NOMO-1 (cell line): ENCODE results near the gene SLC37A2.
A peak's percentile ranks its signal among the peaks of the same experiment; 100 is the strongest.
"Not testable (repeated sequence)": the region's sequence is repeated elsewhere in the genome, so short reads cannot be mapped to it uniquely, and the experiment has no call there.

Source experiments
- DNase-seq, 2 experiments: peaks; one replicate each; lab custom pipeline; 2025; ENCODE audit not compliant: unreplicated experiment in 2 of 2; lab: John Stamatoyannopoulos, UW

SLC37A2 gene

DNA sequence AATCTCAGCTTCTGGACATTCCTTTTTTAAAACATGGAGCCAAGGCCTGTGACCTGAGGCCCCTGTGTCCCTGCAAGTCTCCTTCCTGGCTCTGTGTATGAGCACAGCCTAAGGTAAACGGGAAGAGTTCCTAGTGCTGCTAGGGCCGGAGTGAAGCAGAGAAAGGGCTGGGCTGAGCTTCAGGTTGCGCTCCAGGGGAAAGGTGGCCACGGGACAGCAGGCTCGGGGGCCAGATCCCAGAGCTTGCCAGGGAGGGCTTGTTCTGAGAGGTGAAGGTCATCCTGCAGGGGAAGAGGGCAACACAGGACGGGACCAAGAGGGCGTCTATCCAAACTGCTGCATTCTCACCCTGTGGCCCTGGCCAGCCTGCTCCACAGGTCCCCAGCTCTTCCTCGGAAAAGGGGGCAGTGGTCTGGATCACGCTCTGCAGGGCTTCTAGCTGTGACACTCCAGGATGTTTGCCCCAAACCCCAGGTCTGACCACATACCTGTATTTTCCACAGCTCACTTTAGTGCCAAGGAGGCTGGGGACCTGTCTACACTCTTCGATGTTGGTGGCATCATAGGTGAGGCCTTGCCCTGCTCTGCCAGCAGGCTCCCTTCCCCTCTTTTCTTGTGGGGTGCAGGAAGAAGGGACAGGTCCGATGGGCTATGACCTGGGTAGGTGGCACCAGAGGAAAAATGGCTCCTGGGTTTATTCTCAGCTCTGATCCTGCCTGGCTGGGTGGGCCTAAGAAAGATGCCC lies 20.4 kb downstream of the SLC37A2 start:
- DNase-seq: no peak

DNA sequence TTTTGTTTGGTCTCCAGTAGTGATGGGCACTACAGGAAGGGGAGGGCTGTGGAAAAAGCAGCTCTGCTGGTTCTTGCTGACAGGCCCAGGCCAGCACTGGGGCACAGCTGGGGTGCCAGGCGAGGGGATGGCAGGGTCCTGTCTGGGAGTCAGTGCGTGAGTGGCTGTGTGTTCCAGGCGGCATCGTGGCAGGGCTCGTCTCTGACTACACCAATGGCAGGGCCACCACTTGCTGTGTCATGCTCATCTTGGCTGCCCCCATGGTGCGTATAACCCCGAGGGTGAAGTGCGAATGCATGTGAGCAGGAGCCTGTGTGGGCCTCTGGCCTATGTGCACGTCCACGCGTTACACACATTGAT lies 20.9 kb downstream of the SLC37A2 start:
- DNase-seq: no peak

DNA sequence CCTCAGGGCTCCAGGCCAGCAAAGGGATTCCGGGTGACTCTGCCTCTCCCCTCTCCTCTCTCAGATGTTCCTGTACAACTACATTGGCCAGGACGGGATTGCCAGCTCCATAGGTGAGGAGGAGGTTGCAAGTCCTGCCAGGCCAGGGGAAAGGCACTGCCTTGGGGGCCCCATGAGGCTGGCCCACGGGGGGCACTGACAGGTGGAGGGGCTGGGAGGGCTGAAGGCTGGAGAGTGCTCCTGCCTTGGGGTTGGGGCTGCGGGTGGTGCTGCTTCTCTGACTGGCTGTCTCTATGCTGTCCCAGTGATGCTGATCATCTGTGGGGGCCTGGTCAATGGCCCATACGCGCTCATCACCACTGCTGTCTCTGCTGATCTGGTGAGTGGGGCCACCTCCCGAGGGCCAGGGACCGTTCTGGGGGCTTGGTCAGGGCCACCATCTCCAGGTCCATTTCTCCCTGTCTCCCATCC lies 21.7 kb downstream of the SLC37A2 start:
- DNase-seq: no peak

- no peak for DNase-seq
These were observed 22.4 kb downstream of the SLC37A2 start for GRCh38 chr11:125085301-125086081.

DNA sequence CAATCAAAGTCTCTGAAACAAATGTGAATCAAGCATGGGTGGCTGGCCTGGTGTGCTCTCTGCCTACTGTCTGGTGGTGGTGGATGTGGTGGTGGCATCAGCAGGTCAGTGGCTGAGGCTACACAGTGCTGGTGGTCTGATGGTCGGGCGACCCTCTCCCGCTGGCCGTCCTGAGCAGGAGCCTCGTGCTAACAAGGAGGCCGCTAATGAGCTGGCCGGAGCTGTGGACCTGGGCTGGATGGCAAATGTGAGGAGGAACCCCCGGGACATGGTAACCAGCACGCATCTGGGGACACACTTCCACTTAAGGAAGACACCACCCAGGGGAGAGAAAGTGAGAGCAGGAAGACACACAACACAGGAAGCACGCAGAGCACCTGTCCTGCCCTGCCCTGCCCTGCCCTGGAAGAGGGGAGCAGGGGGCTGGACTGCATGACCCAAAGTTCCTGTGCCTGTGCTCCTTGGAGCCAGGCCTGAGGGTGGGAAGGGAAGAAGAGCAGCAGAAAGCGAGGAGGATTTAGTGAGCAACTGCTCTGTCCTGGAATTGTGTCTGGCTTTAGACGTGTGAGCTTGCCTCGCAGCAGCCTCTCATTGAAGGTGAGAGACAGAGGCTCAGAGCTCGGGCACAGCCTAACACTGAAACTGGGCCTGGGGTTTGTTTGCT lies 23.7 kb downstream of the SLC37A2 start:
- DNase-seq: no peak

- no peak for DNase-seq
These were observed 25.0 kb downstream of the SLC37A2 start for GRCh38 chr11:125088123-125088522.

GRCh38 chr11:125088576-125089455 lies 25.7 kb downstream of the SLC37A2 start:
- no peak for DNase-seq

DNA sequence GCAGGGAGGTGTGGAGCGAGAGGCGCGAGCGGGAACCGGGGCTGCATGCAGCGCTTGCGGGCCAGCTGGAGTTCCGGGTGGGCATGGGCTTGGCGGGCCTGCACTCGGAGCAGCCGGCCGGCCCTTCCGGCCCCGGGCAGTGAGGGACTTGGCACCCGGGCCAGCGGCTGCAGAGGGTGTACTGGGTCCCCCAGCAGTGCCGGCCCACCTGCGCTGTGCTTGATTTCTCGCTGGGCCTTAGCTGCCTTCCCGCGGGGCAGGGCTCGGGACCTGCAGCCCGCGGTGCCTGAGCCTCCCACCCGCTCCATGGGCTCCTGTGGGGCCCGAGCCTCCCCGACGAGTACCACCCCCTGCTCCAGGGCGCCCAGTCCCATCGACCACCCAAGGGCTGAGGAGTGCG lies 26.4 kb downstream of the SLC37A2 start:
- not testable (repeated sequence) for DNase-seq

- DNase-seq: not testable (repeated sequence)
These were observed 27.0 kb downstream of the SLC37A2 start for GRCh38 chr11:125090151-125090550.

DNA sequence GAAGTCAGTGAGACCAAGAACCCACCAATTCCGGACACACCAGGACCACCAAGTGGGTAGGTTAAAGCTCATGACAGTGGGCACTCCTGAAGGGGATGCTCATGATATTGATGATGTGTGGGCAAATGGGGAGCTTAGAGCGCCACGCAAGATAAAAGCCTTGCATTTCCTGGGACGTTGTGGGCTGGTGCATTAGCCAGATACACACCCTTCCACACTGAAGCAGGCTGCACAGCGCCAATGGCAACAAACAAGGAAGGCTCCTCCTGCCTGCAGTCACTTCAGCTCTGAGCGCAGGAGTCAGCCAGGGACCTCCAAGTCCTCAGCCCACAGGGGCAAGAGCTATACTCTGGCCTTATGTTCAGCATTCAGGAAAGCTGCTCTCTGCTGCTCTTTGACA lies 27.7 kb downstream of the SLC37A2 start:
- DNase-seq: no peak

DNA sequence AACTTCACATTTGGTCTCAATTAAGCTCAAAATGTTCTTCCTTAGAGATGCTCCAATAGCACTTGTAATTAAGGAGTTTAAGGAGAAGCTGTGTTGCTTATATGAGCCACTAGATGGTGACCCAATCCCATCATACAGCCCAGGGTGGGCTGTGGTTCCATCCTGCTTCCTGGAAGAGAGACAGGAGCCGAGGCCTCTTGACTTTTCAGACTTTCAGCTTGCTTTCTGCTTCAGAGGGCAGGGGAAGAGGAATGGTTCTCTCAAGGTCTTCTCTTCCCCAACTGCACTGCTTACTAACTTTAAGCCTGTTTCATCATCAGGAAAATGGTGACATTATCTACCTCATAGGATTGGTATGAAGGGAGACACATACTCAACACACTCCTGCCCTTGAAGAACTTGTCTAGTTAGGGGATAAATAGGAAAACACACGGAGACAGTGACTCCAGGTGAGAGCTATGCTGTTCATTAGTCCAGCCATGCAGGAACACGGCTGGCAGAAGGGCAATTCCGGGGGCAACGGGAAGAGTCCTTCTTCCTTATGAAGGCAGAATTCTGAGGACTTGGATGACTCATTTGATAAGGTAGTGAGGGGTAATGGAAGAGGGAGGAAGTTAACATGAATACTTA lies 28.3 kb downstream of the SLC37A2 start:
- DNase-seq: peak in 1 of 2 experiments; percentile 26

- no peak for DNase-seq
These were observed 29.0 kb downstream of the SLC37A2 start for GRCh38 chr11:125091877-125092664.

DNA sequence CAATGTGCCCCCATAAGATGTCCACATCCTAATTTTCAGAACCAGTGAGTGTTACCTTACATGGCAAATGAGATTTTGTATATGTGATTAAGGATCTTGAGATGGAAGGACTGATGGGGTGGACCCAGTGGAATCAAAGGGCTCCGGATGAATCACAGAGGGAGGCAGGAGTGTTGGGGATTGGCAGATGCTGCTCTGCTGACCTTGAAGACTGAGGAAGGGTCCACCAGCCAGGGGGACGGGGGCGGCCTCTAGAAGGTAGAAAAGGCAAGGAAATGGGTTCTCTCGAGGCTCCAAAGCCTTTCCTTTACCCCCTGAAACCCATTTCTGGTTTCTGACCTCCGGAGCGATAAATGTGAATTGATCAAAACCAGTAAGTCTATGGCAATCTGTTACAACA lies 29.6 kb downstream of the SLC37A2 start:
- DNase-seq: no peak

- no peak for DNase-seq
These were observed 30.4 kb downstream of the SLC37A2 start for GRCh38 chr11:125093502-125093901.

DNA sequence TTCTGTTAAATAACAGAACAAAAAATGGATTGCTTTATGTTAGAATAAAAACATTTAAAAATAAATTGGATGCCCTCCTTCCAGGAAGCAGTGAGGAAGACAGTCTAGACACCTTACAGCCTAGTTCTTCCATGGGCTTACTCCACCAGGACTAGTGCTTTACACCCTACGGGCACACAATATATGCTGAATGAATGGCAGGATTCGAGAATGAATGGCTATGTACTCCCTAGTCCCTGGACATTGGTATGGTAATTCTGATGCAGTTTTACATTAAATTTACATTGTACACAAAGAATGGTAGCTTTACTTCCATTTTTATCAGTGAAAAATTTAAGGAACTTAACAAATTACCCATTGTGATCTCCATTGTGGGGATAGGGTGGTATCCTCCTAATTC lies 31.6 kb downstream of the SLC37A2 start:
- no peak for DNase-seq

DNA sequence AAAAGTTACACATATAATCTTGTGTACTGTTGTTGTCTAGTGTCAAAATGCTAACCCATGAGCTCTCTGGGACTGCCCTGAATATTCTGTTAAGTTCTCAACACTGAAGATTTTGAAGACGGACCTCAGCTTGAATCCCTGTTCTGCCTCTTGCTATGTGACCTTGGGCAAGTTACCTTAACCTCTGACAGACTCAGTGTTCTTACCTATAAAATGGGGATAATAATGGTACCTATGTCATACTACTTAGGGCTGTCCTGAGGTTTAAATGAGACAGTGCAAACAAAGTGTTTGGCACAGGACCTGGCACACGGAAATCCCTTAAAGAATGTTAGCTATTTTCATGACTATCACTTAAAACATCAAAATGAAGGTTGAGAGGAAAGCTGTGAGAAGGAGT lies 37.0 kb downstream of the SLC37A2 start:
- no peak for DNase-seq

- no peak for DNase-seq
These were observed 38.5 kb downstream of the SLC37A2 start for GRCh38 chr11:125101596-125101995.

- DNase-seq: no peak
These were observed 38.9 kb downstream of the SLC37A2 start for GRCh38 chr11:125102025-125102424.

- no peak for DNase-seq
These were observed 39.4 kb downstream of the SLC37A2 start for GRCh38 chr11:125102510-125102909.
